Measurements from ENCODE around the gene MORC3.

DNA sequence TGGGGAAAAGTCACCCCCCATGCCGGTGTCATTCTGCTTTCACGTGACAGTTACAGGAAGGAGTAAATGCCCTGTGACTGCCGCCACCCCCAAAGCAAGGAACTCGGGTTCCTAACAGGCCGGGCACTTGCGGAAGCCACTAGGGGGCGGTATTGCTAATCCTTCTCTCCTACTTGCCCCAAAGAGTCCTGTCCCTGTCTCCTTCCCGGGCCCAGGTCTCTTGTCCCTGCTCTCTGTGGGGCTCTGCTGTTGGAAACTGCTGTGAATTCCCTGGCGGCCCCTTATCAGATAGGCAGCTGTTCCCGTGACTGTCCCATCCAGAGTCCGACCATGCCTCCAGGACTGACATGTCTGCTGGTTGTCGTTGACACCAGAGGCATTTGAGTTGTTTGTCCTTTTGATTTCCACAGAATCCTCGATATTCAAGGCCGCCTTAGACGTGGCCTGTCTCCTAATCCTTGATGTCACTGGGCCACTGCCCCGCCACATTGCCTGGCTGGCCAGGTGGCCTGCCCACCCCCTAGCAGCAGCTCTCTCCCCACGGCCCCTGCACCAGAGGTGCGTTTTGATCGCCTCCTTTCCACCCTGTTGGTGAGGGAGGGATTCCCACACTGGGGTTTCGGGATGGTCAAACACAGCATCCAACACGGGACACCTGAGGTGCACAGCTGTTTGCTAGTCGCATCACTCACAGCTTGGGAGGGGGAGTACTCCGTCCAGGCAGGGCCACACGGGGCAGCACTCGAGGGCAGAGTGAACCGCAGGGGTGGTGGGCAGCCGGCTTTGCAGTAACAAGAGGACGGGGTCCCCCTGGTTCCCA lies 102.5 kb downstream of the MORC3 start:
- TF ChIP-seq, protein P1, sequence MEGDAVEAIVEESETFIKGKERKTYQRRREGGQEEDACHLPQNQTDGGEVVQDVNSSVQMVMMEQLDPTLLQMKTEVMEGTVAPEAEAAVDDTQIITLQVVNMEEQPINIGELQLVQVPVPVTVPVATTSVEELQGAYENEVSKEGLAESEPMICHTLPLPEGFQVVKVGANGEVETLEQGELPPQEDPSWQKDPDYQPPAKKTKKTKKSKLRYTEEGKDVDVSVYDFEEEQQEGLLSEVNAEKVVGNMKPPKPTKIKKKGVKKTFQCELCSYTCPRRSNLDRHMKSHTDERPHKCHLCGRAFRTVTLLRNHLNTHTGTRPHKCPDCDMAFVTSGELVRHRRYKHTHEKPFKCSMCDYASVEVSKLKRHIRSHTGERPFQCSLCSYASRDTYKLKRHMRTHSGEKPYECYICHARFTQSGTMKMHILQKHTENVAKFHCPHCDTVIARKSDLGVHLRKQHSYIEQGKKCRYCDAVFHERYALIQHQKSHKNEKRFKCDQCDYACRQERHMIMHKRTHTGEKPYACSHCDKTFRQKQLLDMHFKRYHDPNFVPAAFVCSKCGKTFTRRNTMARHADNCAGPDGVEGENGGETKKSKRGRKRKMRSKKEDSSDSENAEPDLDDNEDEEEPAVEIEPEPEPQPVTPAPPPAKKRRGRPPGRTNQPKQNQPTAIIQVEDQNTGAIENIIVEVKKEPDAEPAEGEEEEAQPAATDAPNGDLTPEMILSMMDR (IDR thresholded peaks at IDR 0.05): peak; percentile 37 to 64 (median 46)
- no peak for TF ChIP-seq POLR2A (IDR thresholded peaks at IDR 0.05)
